WI38 (cell line): ENCODE measurements around the gene NHLRC4.
A peak's percentile ranks its signal among the peaks of the same experiment; 100 is the strongest.

Source experiments
- H3K4me3 ChIP-seq: 2 replicates; pipeline ENCODE4 v1.5.1; 2011; ENCODE audit warnings: low read depth, mild to moderate bottlenecking, control low read depth, low read length
- CTCF ChIP-seq: IDR thresholded peaks from 2 replicates; pipeline ENCODE4 v1.5.1; 2012; ENCODE audit warnings: low read depth, mild to moderate bottlenecking, control low read depth, low read length

NHLRC4 gene

GRCh38 chr16:522320-523096 is 44.3 kb upstream of the NHLRC4 start:
- TF ChIP-seq CTCF = no peak
- no peak overlapping the region for H3K4me3 ChIP-seq

- H3K4me3 ChIP-seq = no peak overlapping the region
- no peak for TF ChIP-seq CTCF
Observed at GRCh38 chr16:523097-523741, 43.6 kb upstream of the NHLRC4 start.

- TF ChIP-seq CTCF = no peak
- H3K4me3 ChIP-seq = no peak overlapping the region
Observed at GRCh38 chr16:524274-525040, 42.3 kb upstream of the NHLRC4 start.

GRCh38 chr16:525123-525519 is 41.7 kb upstream of the NHLRC4 start:
- no peak overlapping the region for H3K4me3 ChIP-seq
- no peak for TF ChIP-seq CTCF

GRCh38 chr16:525520-526180 is 41.2 kb upstream of the NHLRC4 start:
- H3K4me3 ChIP-seq = peak overlapping the region; percentile 83
- no peak for TF ChIP-seq CTCF

- peak overlapping the region; percentile 83 for H3K4me3 ChIP-seq
- no peak for TF ChIP-seq CTCF
Observed at GRCh38 chr16:526181-527014, 40.4 kb upstream of the NHLRC4 start.
